ENCODE measurements around the gene MYLK4. TPM values are rescaled to one million over a fixed set of nuclear protein-coding genes. Genes with fewer than 3 reads are reported as not detected.

MYLK4 gene
- total RNA-seq, 4 donors from 2014 or later: 0.42 to 0.98 (median 0.52) TPM

DNA sequence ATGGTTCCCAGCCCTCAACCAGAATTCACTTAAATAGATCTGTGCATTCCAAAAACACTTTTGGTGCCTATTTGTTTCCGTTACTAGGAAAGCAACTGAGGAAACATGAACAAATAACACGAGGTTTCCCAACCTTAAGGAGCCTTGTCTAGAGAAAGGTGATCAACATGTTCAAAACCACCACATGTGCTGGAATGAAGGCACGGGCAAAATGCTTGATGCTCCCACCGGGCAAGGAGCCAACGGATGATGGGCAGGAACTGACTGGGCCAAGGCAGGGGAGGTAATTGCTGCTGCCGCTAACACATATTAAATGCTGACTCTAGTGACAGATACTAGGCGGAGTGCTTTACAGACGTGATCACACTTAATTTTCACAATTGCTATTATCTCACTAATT, 2.5 kb downstream of the MYLK4 start:
- Histone ChIP-seq H3K9me3 (no peaks in the 10 kb centered on the region), H3K4me3 (no peak overlapping the region), H3K27me3 (no peaks in the 10 kb centered on the region), H3K4me1 (peaks cover 0 to 9% (median 2%) of the 10 kb centered on the region in 4 donors), H3K36me3 (no peaks in the 10 kb centered on the region), H3K27ac (no peak overlapping the region)
- DNase-seq (ENCODE audit: low spot score in 2 of 2): no peak
- no peak for TF ChIP-seq EP300 (IDR thresholded peaks at IDR 0.05)
- no peak for TF ChIP-seq POLR2A (IDR thresholded peaks at IDR 0.05)
- TF ChIP-seq, protein P1, sequence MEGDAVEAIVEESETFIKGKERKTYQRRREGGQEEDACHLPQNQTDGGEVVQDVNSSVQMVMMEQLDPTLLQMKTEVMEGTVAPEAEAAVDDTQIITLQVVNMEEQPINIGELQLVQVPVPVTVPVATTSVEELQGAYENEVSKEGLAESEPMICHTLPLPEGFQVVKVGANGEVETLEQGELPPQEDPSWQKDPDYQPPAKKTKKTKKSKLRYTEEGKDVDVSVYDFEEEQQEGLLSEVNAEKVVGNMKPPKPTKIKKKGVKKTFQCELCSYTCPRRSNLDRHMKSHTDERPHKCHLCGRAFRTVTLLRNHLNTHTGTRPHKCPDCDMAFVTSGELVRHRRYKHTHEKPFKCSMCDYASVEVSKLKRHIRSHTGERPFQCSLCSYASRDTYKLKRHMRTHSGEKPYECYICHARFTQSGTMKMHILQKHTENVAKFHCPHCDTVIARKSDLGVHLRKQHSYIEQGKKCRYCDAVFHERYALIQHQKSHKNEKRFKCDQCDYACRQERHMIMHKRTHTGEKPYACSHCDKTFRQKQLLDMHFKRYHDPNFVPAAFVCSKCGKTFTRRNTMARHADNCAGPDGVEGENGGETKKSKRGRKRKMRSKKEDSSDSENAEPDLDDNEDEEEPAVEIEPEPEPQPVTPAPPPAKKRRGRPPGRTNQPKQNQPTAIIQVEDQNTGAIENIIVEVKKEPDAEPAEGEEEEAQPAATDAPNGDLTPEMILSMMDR (IDR thresholded peaks at IDR 0.05): no peak
- WGBS, 2 donors: 69 to 72% methylated on average over 8 of the region's 8 CpGs

DNA sequence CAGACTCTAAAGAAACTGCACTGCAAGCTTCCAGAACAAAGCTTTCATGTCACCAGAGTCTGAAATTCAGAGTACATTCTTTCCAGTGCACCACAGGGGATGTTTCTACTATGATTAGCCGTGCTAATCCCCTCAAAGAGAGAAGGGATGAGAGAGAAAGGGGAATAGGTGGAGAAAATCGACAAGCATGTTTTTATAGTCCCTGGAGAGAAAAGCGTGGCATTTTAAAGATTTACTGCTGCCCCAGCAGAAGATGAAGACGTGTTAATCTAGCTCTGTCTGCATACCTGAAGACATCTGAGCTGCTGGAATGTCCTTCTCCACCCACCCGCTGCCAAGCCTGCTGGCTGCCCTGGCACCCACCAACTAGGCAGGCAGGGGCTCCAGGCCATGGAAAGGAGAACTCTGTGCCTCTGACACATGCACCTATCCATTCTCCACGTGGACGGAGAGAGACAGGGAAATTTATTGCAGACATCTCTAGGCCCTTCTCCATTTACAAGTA, 4.1 kb downstream of the MYLK4 start:
- 65 to 67% methylated on average over 7 of the region's 7 CpGs for WGBS, 2 donors
- no peak for DNase-seq (ENCODE audit: low spot score in 2 of 2)

DNA sequence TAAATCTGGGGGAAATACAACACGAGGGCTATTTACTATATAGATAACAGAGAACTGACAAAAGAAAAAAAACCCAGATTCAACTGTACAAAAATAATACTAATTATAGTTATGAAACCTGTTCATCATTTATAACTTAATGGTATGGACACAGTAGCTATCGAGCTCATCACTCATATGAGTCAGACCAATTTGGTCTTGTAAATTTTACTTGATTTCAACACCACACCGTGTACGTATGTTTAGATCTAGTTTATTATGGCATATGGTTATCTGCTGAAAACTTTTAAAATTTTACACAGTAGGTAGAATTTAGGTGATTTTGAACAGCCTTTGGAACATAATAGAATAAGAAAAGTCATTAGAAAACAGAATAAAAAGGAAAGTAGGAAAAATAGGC, 5.5 kb downstream of the MYLK4 start:
- no peaks in the 10 kb centered on the region for H3K36me3 ChIP-seq
- no peak overlapping the region for H3K4me3 ChIP-seq
- H3K27ac ChIP-seq: no peak overlapping the region
- peaks cover 0 to 9% (median 2%) of the 10 kb centered on the region in 4 donors for H3K4me1 ChIP-seq
- H3K27me3 ChIP-seq: no peaks in the 10 kb centered on the region
- no peaks in the 10 kb centered on the region for H3K9me3 ChIP-seq
- WGBS, 2 donors: 93 to 94% methylated on average over 4 of the region's 4 CpGs
- TF ChIP-seq, protein P1 (IDR thresholded peaks at IDR 0.05): no peak
- no peak for TF ChIP-seq POLR2A (IDR thresholded peaks at IDR 0.05)
- no peak for TF ChIP-seq EP300 (IDR thresholded peaks at IDR 0.05)
- DNase-seq (ENCODE audit: low spot score in 2 of 2): no peak

More for the DNA sequence above, 4.1 kb downstream of the MYLK4 start:
- TF ChIP-seq POLR2A (IDR thresholded peaks at IDR 0.05) (no peak), EP300 (IDR thresholded peaks at IDR 0.05) (no peak)
- TF ChIP-seq, protein P1 (IDR thresholded peaks at IDR 0.05): no peak
- no peaks in the 10 kb centered on the region for H3K27me3 ChIP-seq
- no peak overlapping the region for H3K27ac ChIP-seq
- no peaks in the 10 kb centered on the region for H3K36me3 ChIP-seq
- no peaks in the 10 kb centered on the region for H3K9me3 ChIP-seq
- peaks cover 0 to 9% (median 2%) of the 10 kb centered on the region in 4 donors for H3K4me1 ChIP-seq
- no peak overlapping the region for H3K4me3 ChIP-seq

DNA sequence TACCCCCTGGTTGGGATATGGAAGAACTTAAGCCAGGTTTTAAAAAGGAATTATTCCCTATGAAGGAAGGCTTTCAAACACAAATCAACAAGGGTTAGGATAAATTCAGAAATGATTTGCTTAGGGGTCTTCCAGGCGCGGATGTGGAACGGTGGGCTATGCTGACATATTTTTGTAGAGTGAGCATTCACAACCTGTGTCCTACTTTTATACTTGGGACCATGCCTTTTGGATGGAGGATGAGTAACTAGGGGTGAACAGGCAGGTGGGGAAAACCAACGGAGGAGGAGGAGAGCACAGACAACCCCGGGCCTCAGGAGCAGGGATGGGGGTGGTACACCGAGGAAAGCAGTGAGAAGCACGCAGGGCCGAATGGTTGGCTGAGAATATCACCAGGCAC, 5.9 kb downstream of the MYLK4 start:
- Histone ChIP-seq H3K27ac (no peak overlapping the region), H3K4me3 (no peak overlapping the region), H3K27me3 (no peaks in the 10 kb centered on the region), H3K9me3 (no peaks in the 10 kb centered on the region), H3K4me1 (peaks cover 0 to 8% (median under 1%) of the 10 kb centered on the region in 4 donors), H3K36me3 (no peaks in the 10 kb centered on the region)
- no peak for DNase-seq (ENCODE audit: low spot score in 2 of 2)
- no peak for TF ChIP-seq EP300 (IDR thresholded peaks at IDR 0.05)
- no peak for TF ChIP-seq POLR2A (IDR thresholded peaks at IDR 0.05)
- TF ChIP-seq, protein P1 (IDR thresholded peaks at IDR 0.05): no peak
- WGBS, 2 donors: 89 to 93% methylated on average over 8 of the region's 8 CpGs

DNA sequence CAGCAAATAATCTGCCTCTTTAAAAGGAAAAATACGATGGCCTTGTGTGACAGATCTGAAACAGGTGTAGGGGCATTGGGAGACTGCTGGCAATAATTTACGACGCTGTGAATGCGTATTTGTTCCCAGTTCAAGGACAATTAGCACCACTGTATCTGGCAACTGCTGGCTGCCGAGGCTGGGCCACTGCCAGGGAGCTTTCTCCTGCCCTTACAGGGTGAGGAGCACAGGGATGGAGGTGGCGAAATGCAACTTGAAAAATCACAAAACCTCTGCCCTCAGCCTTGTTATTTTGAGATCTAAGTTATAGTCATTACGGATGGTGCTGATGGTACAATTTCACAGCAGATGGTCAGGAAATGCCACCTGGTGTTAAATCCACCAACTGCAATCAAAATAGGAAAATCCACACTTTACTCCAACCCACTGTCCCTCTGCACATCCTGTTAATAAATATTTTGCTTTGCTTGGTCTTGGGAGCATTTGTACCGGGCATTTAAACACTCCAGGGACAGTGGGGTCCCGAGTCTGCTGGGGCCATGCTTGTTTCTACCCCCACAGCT, 6.4 kb downstream of the MYLK4 start:
- H3K9me3 ChIP-seq: no peaks in the 10 kb centered on the region
- no peaks in the 10 kb centered on the region for H3K27me3 ChIP-seq
- TF ChIP-seq EP300 (IDR thresholded peaks at IDR 0.05) (no peak), POLR2A (IDR thresholded peaks at IDR 0.05) (no peak)
- TF ChIP-seq, protein P1 (IDR thresholded peaks at IDR 0.05): no peak
- no peak for DNase-seq (ENCODE audit: low spot score in 2 of 2)
- no peak overlapping the region for H3K4me3 ChIP-seq
- no peak overlapping the region for H3K27ac ChIP-seq
- no peaks in the 10 kb centered on the region for H3K36me3 ChIP-seq
- peaks cover 0 to 4% (median 0%) of the 10 kb centered on the region in 4 donors for H3K4me1 ChIP-seq
- 55 to 68% methylated on average over 9 of the region's 9 CpGs for WGBS, 2 donors
